HG03521 (cell line): ENCODE data around the gene CAND1.

Source experiments
- ATAC-seq: cut with Tn5 transposase; IDR thresholded peaks from one replicate; pipeline ENCODE4 v1.9.1; 2021; ENCODE audit warnings: mild to moderate bottlenecking, moderate library complexity; ENCODE audit not compliant: unreplicated experiment

CAND1 gene

GRCh38 chr12:67280088-67280487, 10.9 kb downstream of the CAND1 start:
- no peak for ATAC-seq

- no peak for ATAC-seq
These were observed 11.4 kb downstream of the CAND1 start for GRCh38 chr12:67280572-67280971.

GRCh38 chr12:67284561-67284960, 15.4 kb downstream of the CAND1 start:
- no peak for ATAC-seq

GRCh38 chr12:67286257-67286656, 17.1 kb downstream of the CAND1 start:
- no peak for ATAC-seq

GRCh38 chr12:67287311-67287710, 18.2 kb downstream of the CAND1 start:
- no peak for ATAC-seq

GRCh38 chr12:67288561-67288960, 19.4 kb downstream of the CAND1 start:
- ATAC-seq: no peak

GRCh38 chr12:67290378-67290777, 21.2 kb downstream of the CAND1 start:
- ATAC-seq: no peak

- no peak for ATAC-seq
These were observed 30.4 kb downstream of the CAND1 start for GRCh38 chr12:67299526-67299925.

- ATAC-seq: no peak
These were observed 30.8 kb downstream of the CAND1 start for GRCh38 chr12:67299926-67300325.

GRCh38 chr12:67302162-67302561, 33.0 kb downstream of the CAND1 start:
- ATAC-seq: no peak

- no peak for ATAC-seq
These were observed 36.4 kb downstream of the CAND1 start for GRCh38 chr12:67305544-67305943.

- ATAC-seq: no peak
These were observed 37.6 kb downstream of the CAND1 start for GRCh38 chr12:67306712-67307111.

- no peak for ATAC-seq
These were observed 46.5 kb downstream of the CAND1 start for GRCh38 chr12:67315661-67316060.

GRCh38 chr12:67318786-67319185, 49.6 kb downstream of the CAND1 start:
- no peak for ATAC-seq

- no peak for ATAC-seq
These were observed 50.8 kb downstream of the CAND1 start for GRCh38 chr12:67319936-67320335.

- ATAC-seq: no peak
These were observed 51.6 kb downstream of the CAND1 start for GRCh38 chr12:67320614-67321295.

GRCh38 chr12:67322580-67322979, 53.4 kb downstream of the CAND1 start:
- no peak for ATAC-seq

- no peak for ATAC-seq
These were observed 53.8 kb downstream of the CAND1 start for GRCh38 chr12:67323007-67323406.

- no peak for ATAC-seq
These were observed 57.5 kb downstream of the CAND1 start for GRCh38 chr12:67326637-67327036.

- ATAC-seq: no peak
These were observed 58.3 kb downstream of the CAND1 start for GRCh38 chr12:67327466-67327865.

- no peak for ATAC-seq
These were observed 62.0 kb downstream of the CAND1 start for GRCh38 chr12:67331123-67331522.

- no peak for ATAC-seq
These were observed 62.7 kb downstream of the CAND1 start for GRCh38 chr12:67331828-67332227.

- no peak for ATAC-seq
These were observed 64.5 kb downstream of the CAND1 start for GRCh38 chr12:67333649-67334048.
